SK-N-SH treated with all-trans-retinoic acid at 6 μM for 48 hours (cell line): ENCODE results near the gene PSTK.

ENCODE experiments used
- ATAC-seq: fragments of 200-7000 bp; cut with Tn5 transposase; 3 replicates; pipeline ENCODE4 v1.9.1; 2020; ENCODE audit warnings: mild to moderate bottlenecking, moderate library complexity
- ARNTL ChIP-seq: fragments of 450-650 bp; formaldehyde crosslinking; IDR thresholded peaks from 2 replicates; pipeline ENCODE4 v1.5.0; 2020; ENCODE audit warnings: low read depth, mild to moderate bottlenecking, moderate library complexity, borderline replicate concordance
- BACH2 ChIP-seq: fragments of 250-450 bp; sonication (Bioruptor Pico); IDR thresholded peaks from 2 replicates; pipeline ENCODE4 v1.9.0; 2021; ENCODE audit warnings: mild to moderate bottlenecking, borderline replicate concordance
- CSDC2 ChIP-seq: fragments of 250-450 bp; sonication (Bioruptor Pico); IDR thresholded peaks from 2 replicates; pipeline ENCODE4 v1.5.0; 2020; ENCODE audit warnings: mild to moderate bottlenecking, moderate library complexity
- CSRNP3 ChIP-seq: fragments of 250-450 bp; sonication (Bioruptor Pico); IDR thresholded peaks from 2 replicates; pipeline ENCODE4 v1.5.1; 2021; ENCODE audit warnings: mild to moderate bottlenecking, moderate library complexity
- ESRRG ChIP-seq: fragments of 250-450 bp; sonication (Bioruptor Pico); IDR thresholded peaks from 2 replicates; pipeline ENCODE4 v1.6.1; 2021; ENCODE audit warnings: mild to moderate bottlenecking
- GLIS3 ChIP-seq: fragments of 250-450 bp; sonication (Bioruptor Pico); IDR thresholded peaks from 2 replicates; pipeline ENCODE4 v1.5.0; 2020; ENCODE audit warnings: mild to moderate bottlenecking, moderate library complexity
- ISL1 ChIP-seq: fragments of 250-450 bp; sonication (Bioruptor Pico); IDR thresholded peaks from 2 replicates; pipeline ENCODE4 v2.1.2; 2022; ENCODE audit warnings: mild to moderate bottlenecking, moderate library complexity
- OSR1 ChIP-seq: fragments of 250-450 bp; sonication (Bioruptor Pico); IDR thresholded peaks from 2 replicates; pipeline ENCODE4 v1.8.0; 2022; ENCODE audit warnings: moderate library complexity, mild to moderate bottlenecking, inconsistent platforms
- PPARA ChIP-seq: fragments of 250-450 bp; sonication (Bioruptor Pico); IDR thresholded peaks from 2 replicates; pipeline ENCODE4 v1.5.0; 2020; ENCODE audit warnings: mild to moderate bottlenecking, borderline replicate concordance
- RARB ChIP-seq: fragments of 250-450 bp; sonication (Bioruptor Pico); IDR thresholded peaks from 2 replicates; pipeline ENCODE4 v1.8.0; 2021; ENCODE audit warnings: mild to moderate bottlenecking, moderate library complexity
- TOX ChIP-seq: fragments of 250-450 bp; sonication (Bioruptor Pico); IDR thresholded peaks from 2 replicates; pipeline ENCODE4 v1.8.0; 2021; ENCODE audit warnings: mild to moderate bottlenecking, moderate library complexity, borderline replicate concordance
- ZFP30 ChIP-seq: fragments of 450-650 bp; formaldehyde crosslinking; IDR thresholded peaks from 2 replicates; pipeline ENCODE4 v1.5.0; 2022; ENCODE audit warnings: mild to moderate bottlenecking, moderate library complexity
- ZNF565 ChIP-seq: fragments of 450-650 bp; formaldehyde crosslinking; conservative IDR thresholded peaks from 2 replicates; pipeline ENCODE4 v1.5.0; 2020; ENCODE audit warnings: low read depth, mild to moderate bottlenecking, moderate library complexity
- ZNF70 ChIP-seq: fragments of 450-650 bp; formaldehyde crosslinking; IDR thresholded peaks from 2 replicates; pipeline ENCODE4 v1.5.0; 2020; ENCODE audit warnings: mild to moderate bottlenecking, moderate library complexity
- TF ChIP-seq, protein P1 (sequence below): fragments of 250-450 bp; sonication (Bioruptor Pico); IDR thresholded peaks from 2 replicates; pipeline ENCODE4 v1.8.0; 2020; ENCODE audit warnings: mild to moderate bottlenecking, moderate library complexity, borderline replicate concordance
- TF ChIP-seq, protein P2 (sequence below): fragments of 250-450 bp; sonication (Bioruptor Pico); IDR thresholded peaks from 2 replicates; pipeline ENCODE4 v1.8.0; 2021; ENCODE audit warnings: low read depth, mild to moderate bottlenecking, moderate library complexity, borderline replicate concordance
- TF ChIP-seq, protein P3 (sequence below): fragments of 250-450 bp; sonication (Bioruptor Pico); IDR thresholded peaks from 2 replicates; pipeline ENCODE4 v1.5.1; 2020; ENCODE audit warnings: low read depth, mild to moderate bottlenecking, moderate library complexity
- TF ChIP-seq, protein P4 (sequence below): fragments of 250-450 bp; sonication (Bioruptor Pico); IDR thresholded peaks from 2 replicates; pipeline ENCODE4 v1.5.0; 2020; ENCODE audit warnings: mild to moderate bottlenecking, moderate library complexity

PSTK gene

GRCh38 chr10:123034332-123034731 is 54.1 kb downstream of the PSTK start:
- ATAC-seq = no peak
- TF ChIP-seq ZNF565 (CRISPR knock-in tag) (no peak), ISL1 (CRISPR knock-in tag) (no peak), TOX (CRISPR knock-in tag) (no peak), GLIS3 (CRISPR knock-in tag) (no peak), ARNTL (CRISPR knock-in tag) (no peak), OSR1 (no peak), CSRNP3 (no peak), RARB (CRISPR knock-in tag) (no peak), BACH2 (CRISPR knock-in tag) (no peak)
- TF ChIP-seq, protein P1, sequence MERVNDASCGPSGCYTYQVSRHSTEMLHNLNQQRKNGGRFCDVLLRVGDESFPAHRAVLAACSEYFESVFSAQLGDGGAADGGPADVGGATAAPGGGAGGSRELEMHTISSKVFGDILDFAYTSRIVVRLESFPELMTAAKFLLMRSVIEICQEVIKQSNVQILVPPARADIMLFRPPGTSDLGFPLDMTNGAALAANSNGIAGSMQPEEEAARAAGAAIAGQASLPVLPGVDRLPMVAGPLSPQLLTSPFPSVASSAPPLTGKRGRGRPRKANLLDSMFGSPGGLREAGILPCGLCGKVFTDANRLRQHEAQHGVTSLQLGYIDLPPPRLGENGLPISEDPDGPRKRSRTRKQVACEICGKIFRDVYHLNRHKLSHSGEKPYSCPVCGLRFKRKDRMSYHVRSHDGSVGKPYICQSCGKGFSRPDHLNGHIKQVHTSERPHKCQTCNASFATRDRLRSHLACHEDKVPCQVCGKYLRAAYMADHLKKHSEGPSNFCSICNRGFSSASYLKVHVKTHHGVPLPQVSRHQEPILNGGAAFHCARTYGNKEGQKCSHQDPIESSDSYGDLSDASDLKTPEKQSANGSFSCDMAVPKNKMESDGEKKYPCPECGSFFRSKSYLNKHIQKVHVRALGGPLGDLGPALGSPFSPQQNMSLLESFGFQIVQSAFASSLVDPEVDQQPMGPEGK (CRISPR knock-in tag) = no peak
- TF ChIP-seq, protein P2, sequence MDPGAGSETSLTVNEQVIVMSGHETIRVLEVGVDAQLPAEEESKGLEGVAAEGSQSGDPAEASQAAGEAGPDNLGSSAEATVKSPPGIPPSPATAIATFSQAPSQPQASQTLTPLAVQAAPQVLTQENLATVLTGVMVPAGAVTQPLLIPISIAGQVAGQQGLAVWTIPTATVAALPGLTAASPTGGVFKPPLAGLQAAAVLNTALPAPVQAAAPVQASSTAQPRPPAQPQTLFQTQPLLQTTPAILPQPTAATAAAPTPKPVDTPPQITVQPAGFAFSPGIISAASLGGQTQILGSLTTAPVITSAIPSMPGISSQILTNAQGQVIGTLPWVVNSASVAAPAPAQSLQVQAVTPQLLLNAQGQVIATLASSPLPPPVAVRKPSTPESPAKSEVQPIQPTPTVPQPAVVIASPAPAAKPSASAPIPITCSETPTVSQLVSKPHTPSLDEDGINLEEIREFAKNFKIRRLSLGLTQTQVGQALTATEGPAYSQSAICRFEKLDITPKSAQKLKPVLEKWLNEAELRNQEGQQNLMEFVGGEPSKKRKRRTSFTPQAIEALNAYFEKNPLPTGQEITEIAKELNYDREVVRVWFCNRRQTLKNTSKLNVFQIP (CRISPR knock-in tag) = no peak
- TF ChIP-seq, all 23 proteins: peak for 0

DNA sequence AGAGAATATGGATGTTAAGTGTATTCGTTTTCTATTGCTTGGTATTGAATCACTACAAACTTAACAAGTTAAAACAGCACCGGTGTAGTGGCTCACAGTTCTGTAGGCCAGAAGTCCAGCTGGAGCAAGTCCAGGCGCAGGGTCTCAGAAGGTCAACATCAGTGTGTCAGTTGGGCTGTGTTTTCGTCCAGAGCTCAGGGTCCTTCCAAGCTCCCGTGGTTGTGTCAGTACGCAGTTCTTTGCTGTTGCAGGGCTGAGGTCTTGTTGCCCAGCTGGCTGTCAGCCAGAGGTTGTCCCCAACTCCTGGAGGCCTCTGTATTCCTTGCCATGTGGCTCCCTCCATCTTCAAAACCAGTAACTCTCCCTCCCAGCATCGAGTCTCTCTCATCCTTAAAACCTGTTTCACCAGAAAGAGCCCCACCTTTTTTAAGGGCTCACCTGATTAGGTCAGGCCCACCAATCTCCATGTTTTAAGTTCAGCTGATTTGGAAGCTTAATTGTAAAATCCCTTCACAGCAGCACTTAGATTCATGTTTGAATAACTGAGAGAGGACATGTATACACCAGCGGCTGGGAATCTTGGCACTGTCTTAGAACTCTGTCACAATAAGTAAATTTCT is 55.4 kb downstream of the PSTK start:
- TF ChIP-seq ARNTL (CRISPR knock-in tag) = no peak
- TF ChIP-seq, protein P3, sequence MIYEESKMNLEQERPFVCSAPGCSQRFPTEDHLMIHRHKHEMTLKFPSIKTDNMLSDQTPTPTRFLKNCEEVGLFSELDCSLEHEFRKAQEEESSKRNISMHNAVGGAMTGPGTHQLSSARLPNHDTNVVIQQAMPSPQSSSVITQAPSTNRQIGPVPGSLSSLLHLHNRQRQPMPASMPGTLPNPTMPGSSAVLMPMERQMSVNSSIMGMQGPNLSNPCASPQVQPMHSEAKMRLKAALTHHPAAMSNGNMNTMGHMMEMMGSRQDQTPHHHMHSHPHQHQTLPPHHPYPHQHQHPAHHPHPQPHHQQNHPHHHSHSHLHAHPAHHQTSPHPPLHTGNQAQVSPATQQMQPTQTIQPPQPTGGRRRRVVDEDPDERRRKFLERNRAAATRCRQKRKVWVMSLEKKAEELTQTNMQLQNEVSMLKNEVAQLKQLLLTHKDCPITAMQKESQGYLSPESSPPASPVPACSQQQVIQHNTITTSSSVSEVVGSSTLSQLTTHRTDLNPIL (CRISPR knock-in tag) = no peak
- TF ChIP-seq, protein P4, sequence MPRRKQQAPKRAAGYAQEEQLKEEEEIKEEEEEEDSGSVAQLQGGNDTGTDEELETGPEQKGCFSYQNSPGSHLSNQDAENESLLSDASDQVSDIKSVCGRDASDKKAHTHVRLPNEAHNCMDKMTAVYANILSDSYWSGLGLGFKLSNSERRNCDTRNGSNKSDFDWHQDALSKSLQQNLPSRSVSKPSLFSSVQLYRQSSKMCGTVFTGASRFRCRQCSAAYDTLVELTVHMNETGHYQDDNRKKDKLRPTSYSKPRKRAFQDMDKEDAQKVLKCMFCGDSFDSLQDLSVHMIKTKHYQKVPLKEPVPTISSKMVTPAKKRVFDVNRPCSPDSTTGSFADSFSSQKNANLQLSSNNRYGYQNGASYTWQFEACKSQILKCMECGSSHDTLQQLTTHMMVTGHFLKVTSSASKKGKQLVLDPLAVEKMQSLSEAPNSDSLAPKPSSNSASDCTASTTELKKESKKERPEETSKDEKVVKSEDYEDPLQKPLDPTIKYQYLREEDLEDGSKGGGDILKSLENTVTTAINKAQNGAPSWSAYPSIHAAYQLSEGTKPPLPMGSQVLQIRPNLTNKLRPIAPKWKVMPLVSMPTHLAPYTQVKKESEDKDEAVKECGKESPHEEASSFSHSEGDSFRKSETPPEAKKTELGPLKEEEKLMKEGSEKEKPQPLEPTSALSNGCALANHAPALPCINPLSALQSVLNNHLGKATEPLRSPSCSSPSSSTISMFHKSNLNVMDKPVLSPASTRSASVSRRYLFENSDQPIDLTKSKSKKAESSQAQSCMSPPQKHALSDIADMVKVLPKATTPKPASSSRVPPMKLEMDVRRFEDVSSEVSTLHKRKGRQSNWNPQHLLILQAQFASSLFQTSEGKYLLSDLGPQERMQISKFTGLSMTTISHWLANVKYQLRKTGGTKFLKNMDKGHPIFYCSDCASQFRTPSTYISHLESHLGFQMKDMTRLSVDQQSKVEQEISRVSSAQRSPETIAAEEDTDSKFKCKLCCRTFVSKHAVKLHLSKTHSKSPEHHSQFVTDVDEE (CRISPR knock-in tag) = no peak
- no peak for TF ChIP-seq ZFP30
- no peak for TF ChIP-seq CSDC2 (CRISPR knock-in tag)
- TF ChIP-seq PPARA (CRISPR knock-in tag) = no peak
- TF ChIP-seq TOX (CRISPR knock-in tag) = no peak
- no peak for TF ChIP-seq ESRRG (CRISPR knock-in tag)
- no peak for TF ChIP-seq ZNF70 (CRISPR knock-in tag)
- no peak for TF ChIP-seq GLIS3 (CRISPR knock-in tag)
- TF ChIP-seq ISL1 (CRISPR knock-in tag) = no peak

DNA sequence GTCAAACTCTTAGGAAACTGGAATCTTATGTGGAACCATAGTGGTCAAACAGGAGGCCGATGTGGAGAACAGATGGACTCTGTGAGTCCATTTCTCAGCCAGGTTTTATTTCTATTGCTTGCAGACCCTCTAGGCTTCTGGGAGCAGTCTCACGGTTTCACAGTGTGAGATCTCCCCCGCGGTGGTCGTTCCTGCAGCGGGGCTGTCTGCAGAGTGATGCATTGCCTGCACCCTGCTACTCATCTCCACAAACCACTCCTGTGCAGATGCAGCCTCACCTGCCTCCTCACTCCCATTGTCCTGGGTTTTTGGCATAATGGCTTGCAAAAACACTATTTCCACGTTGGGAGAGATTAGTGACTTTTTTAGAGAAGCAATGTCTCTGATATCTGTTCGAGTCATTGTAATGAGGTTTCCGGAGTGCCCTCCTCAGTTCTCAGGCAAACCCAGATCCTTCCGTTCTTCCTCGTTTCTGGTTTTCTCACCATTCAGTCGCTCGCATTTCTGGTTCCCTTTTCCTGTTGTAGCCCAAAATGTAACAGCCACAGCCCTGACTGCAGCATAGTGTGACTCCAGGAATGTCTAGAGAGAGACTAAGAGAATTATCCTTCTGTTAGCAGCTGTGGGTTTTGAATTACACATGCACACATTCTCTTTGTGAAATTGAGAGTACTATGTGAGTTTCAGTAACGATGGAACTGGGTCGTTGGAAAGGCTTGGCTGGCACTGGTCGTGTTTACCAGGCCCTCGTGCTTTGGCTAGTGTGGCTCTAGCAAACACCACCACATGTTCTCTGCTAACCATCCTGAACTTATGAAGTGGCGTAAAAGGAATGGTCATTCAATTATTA is 58.8 kb downstream of the PSTK start:
- no peak for ATAC-seq
- TF ChIP-seq RARB (CRISPR knock-in tag) (no peak), PPARA (CRISPR knock-in tag) (no peak)
- TF ChIP-seq, protein P2 (CRISPR knock-in tag) = no peak

More for the DNA sequence above, 55.4 kb downstream of the PSTK start:
- no peak for ATAC-seq
